GM21529 (cell line): ENCODE results near the gene CHI3L2.

ENCODE experiments used
- ATAC-seq: cut with Tn5 transposase; IDR thresholded peaks from one replicate; pipeline ENCODE4 v1.9.1; 2021; ENCODE audit not compliant: unreplicated experiment

Gene CHI3L2

GRCh38 chr1:111227434-111227833 lies at the start of gene CHI3L2:
TSS of gene CHI3L2 (plus strand) at chr1:111227713. CDS start at chr1:111227730, 17 bp downstream.
- no peak for ATAC-seq

- ATAC-seq = no peak
Measured at GRCh38 chr1:111179968-111180533, 47.5 kb upstream of the CHI3L2 start.

GRCh38 chr1:111182052-111182451 lies 45.5 kb upstream of the CHI3L2 start:
- no peak for ATAC-seq

GRCh38 chr1:111183308-111184069 lies 44.0 kb upstream of the CHI3L2 start:
- ATAC-seq = no peak

GRCh38 chr1:111184663-111185062 lies 42.9 kb upstream of the CHI3L2 start:
- ATAC-seq = no peak

GRCh38 chr1:111190931-111191451 lies 36.5 kb upstream of the CHI3L2 start:
- ATAC-seq = no peak

- no peak for ATAC-seq
Measured at GRCh38 chr1:111191496-111191895, 36.0 kb upstream of the CHI3L2 start.

GRCh38 chr1:111192074-111192473 lies 35.4 kb upstream of the CHI3L2 start:
- no peak for ATAC-seq

GRCh38 chr1:111192658-111193519 lies 34.6 kb upstream of the CHI3L2 start:
- ATAC-seq = no peak

- no peak for ATAC-seq
Measured at GRCh38 chr1:111193712-111194480, 33.6 kb upstream of the CHI3L2 start.

GRCh38 chr1:111195002-111195684 lies 32.4 kb upstream of the CHI3L2 start:
- no peak for ATAC-seq

- no peak for ATAC-seq
Measured at GRCh38 chr1:111196213-111196612, 31.3 kb upstream of the CHI3L2 start.

- ATAC-seq = peak; percentile 37
Measured at GRCh38 chr1:111197598-111198284, 29.8 kb upstream of the CHI3L2 start.

- ATAC-seq = no peak
Measured at GRCh38 chr1:111198836-111199235, 28.7 kb upstream of the CHI3L2 start.

GRCh38 chr1:111199329-111199728 lies 28.2 kb upstream of the CHI3L2 start:
- no peak for ATAC-seq

GRCh38 chr1:111199881-111200801 lies 27.4 kb upstream of the CHI3L2 start, which contains the start of gene DENND2D:
TSS of gene DENND2D (minus strand) at chr1:111200646. CDS start at chr1:111200459, 187 bp downstream.
- ATAC-seq = no peak

GRCh38 chr1:111200802-111201161 lies 26.7 kb upstream of the CHI3L2 start:
- ATAC-seq = no peak

- no peak for ATAC-seq
Measured at GRCh38 chr1:111201275-111202090, 26.0 kb upstream of the CHI3L2 start.
